A549 treated with GW870086 at 1 μM for 4 hours (cell line): Measurements from ENCODE around the gene GTF2IRD2. TPM values are rescaled to one million over a fixed set of nuclear protein-coding genes. Genes with fewer than 3 reads are reported as not detected.

Source experiments
- total RNA-seq: library from RNA; stranded (reverse); fragments of 200-300 nt; extraction: Qiagen RNA extraction; gene quantifications from 5 replicates; pipeline ENCODE4 v1.2.3, GENCODE V29; 2022; ENCODE audit warnings: low read depth

GTF2IRD2 gene
- total RNA-seq, result 3.5 to 8.2 TPM (median 8.1 TPM) in 5 replicates

GRCh38 chr7:74850833-74851721 is at the start of gene GTF2IRD2:
TSS of gene GTF2IRD2 (minus strand) at chr7:74851605. CDS start at chr7:74836378, 15,227 bp downstream.

DNA sequence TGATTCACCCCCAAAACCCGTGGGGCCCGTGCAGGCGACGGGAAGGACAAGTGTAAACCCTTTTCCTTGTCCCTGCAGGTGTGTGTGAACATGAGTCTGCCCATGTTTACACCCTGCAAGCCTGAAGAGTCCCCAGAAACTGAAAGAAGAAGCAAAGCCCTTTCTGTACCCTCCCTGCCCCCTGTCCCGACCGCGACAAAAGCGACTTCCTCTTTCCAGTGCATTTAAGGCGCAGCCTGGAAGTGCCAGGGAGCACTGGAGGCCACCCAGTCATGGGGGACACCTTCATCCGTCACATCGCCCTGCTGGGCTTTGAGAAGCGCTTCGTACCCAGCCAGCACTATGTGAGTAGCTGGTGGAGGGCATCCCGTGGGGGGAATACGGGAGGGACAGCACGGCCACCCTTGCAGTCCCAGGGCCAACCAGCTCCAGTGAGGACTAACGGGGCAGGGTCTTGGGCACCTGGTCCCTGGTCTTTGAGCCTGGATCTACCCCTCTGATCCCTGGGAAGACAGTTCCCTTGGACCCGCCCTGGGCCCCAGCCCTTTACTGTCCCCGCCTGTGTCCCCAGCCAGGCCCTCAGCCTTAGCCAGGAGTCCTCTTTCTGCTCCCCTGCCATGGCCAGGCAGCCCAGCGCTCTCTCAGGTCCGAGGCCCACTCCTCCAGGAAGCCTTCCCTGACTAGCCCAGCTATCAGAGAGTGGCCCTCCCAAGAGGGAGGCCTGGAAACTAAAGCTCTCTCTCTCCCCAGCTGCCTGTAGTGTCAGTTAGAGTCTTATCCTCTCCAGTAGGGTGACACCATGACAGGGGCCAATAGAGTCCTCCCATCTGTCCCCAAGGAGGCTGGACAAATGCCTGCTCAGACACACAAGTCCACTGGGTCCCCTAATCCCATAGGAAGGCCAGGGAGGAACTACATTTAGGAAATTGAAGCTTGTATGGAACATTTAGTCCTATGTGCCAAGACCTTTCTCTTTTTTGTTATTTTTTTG is 77.3 kb downstream of the GTF2IRD2 start, which contains the start of gene NCF1:
TSS of gene NCF1 (plus strand) at position 252 of the 991 bp plus-strand sequence. CDS start at position 273, 21 bp downstream.

Other genes starting within 250 kb of the GTF2IRD2 start
- gene GTF2I, start 193.9 kb downstream of the GTF2IRD2 start, total RNA-seq, result 74.7 to 105 TPM (median 87.9 TPM) in 5 replicates
- gene NCF1, start 77.6 kb downstream of the GTF2IRD2 start, total RNA-seq, result 0.12 to 0.29 TPM (median 0.14 TPM) in 4 of 5 replicates, not detected in the other
- 3.9 to 5.0 TPM (median 4.4 TPM) in 5 replicates for gene CASTOR2, start 113.1 kb upstream of the GTF2IRD2 start, total RNA-seq
- gene RCC1L, start 222.2 kb upstream of the GTF2IRD2 start, total RNA-seq, result 56.7 to 68.2 TPM (median 65.4 TPM) in 5 replicates
- 9.4 to 14.0 TPM (median 9.9 TPM) in 5 replicates for gene GTF2IRD2B, start 241.0 kb upstream of the GTF2IRD2 start, total RNA-seq